NCI-H2081 treated with DMSO at 0.1 percent for 48 hours (cell line): ENCODE data around the gene GLMN.

Source experiments
- DNase-seq: peaks from one replicate; lab custom pipeline; 2025; lab: John Stamatoyannopoulos, UW

Gene GLMN

GRCh38 chr1:92298573-92299476 lies at the start of gene GLMN, which contains the start of gene RPAP2:
Gene GLMN (minus strand): TSS chr1:92298987. CDS start chr1:92297999, 988 bp downstream.
Gene RPAP2 (plus strand): TSS chr1:92299059. CDS start chr1:92299074, 15 bp downstream.
- peak; percentile 6 for DNase-seq

- no peak for DNase-seq
Observed at GRCh38 chr1:92346866-92347640, 48.3 kb upstream of the GLMN start.

- no peak for DNase-seq
Observed at GRCh38 chr1:92343061-92343460, 44.3 kb upstream of the GLMN start.

- DNase-seq, result no peak
Observed at GRCh38 chr1:92342401-92342800, 43.6 kb upstream of the GLMN start.

- DNase-seq, result no peak
Observed at GRCh38 chr1:92340154-92340553, 41.4 kb upstream of the GLMN start.

GRCh38 chr1:92333668-92334067 lies 34.9 kb upstream of the GLMN start:
- no peak for DNase-seq

GRCh38 chr1:92329347-92330129 lies 30.8 kb upstream of the GLMN start:
- no peak for DNase-seq

GRCh38 chr1:92327794-92328193 lies 29.0 kb upstream of the GLMN start:
- no peak for DNase-seq

- DNase-seq, result no peak
Observed at GRCh38 chr1:92326681-92327080, 27.9 kb upstream of the GLMN start.

- DNase-seq, result no peak
Observed at GRCh38 chr1:92324784-92325183, 26.0 kb upstream of the GLMN start.

- DNase-seq, result no peak
Observed at GRCh38 chr1:92323473-92324453, 25.0 kb upstream of the GLMN start.

GRCh38 chr1:92317836-92318493 lies 19.2 kb upstream of the GLMN start:
- no peak for DNase-seq

- no peak for DNase-seq
Observed at GRCh38 chr1:92315766-92316599, 17.2 kb upstream of the GLMN start.

GRCh38 chr1:92314024-92314423 lies 15.2 kb upstream of the GLMN start:
- DNase-seq, result no peak

- DNase-seq, result peak; percentile 21
Observed at GRCh38 chr1:92310185-92310597, 11.4 kb upstream of the GLMN start.

GRCh38 chr1:92307980-92308379 lies 9.2 kb upstream of the GLMN start:
- DNase-seq, result no peak

GRCh38 chr1:92306020-92306419 lies 7.2 kb upstream of the GLMN start:
- no peak for DNase-seq

GRCh38 chr1:92301021-92301420 lies 2.2 kb upstream of the GLMN start:
- no peak for DNase-seq

GRCh38 chr1:92299477-92300150 lies 827 bp upstream of the GLMN start:
- DNase-seq, result no peak
